Liver (tissue), 3 donors: Measurements from ENCODE around the gene TRIM40.

Experiments
- FOXA1 ChIP-seq: IDR thresholded peaks from 2 replicates; pipeline ENCODE4 v1.6.1; 2016; ENCODE audit warnings: antibody characterized with exemption
- GABPA ChIP-seq, 2 donors: IDR thresholded peaks in 1 of 2; conservative IDR thresholded peaks in 1 of 2; 2 replicates each; pipeline ENCODE4 v1.6.1; 2016; ENCODE audit warnings: antibody characterized with exemption in 2 of 2, mild to moderate bottlenecking in 1 of 2, moderate library complexity in 1 of 2
- JUND ChIP-seq, 2 donors: IDR thresholded peaks; 2 replicates each; pipeline ENCODE4 v1.6.1; 2016; ENCODE audit warnings: antibody characterized with exemption in 2 of 2
- RAD21 ChIP-seq, 2 donors: IDR thresholded peaks; 2 replicates each; pipeline ENCODE4 v1.6.1; 2016; ENCODE audit warnings: antibody characterized with exemption in 2 of 2, mild to moderate bottlenecking in 2 of 2
- TAF1 ChIP-seq: conservative IDR thresholded peaks from 2 replicates; pipeline ENCODE4 v1.6.1; 2016; ENCODE audit warnings: antibody characterized with exemption, mild to moderate bottlenecking
- YY1 ChIP-seq: IDR thresholded peaks from 2 replicates; pipeline ENCODE4 v1.6.1; 2016; ENCODE audit warnings: antibody characterized with exemption, mild to moderate bottlenecking
- TF ChIP-seq, protein P1 (sequence below): fragments of 150-350 bp; IDR thresholded peaks from 2 replicates; pipeline ENCODE4 v1.5.1; 2017; ENCODE audit warnings: improper control_type of control experiment, low read depth, low read length; ENCODE audit not compliant: missing input control
- TF ChIP-seq, protein P2 (sequence below): IDR thresholded peaks from 2 replicates; pipeline ENCODE4 v1.6.1; 2016; ENCODE audit warnings: antibody characterized with exemption
- TF ChIP-seq, protein P3 (sequence below): IDR thresholded peaks from 2 replicates; pipeline ENCODE4 v1.6.1; 2016; ENCODE audit warnings: antibody characterized with exemption
- donor health status: healthy.
- donor health status: healthy.

DNA sequence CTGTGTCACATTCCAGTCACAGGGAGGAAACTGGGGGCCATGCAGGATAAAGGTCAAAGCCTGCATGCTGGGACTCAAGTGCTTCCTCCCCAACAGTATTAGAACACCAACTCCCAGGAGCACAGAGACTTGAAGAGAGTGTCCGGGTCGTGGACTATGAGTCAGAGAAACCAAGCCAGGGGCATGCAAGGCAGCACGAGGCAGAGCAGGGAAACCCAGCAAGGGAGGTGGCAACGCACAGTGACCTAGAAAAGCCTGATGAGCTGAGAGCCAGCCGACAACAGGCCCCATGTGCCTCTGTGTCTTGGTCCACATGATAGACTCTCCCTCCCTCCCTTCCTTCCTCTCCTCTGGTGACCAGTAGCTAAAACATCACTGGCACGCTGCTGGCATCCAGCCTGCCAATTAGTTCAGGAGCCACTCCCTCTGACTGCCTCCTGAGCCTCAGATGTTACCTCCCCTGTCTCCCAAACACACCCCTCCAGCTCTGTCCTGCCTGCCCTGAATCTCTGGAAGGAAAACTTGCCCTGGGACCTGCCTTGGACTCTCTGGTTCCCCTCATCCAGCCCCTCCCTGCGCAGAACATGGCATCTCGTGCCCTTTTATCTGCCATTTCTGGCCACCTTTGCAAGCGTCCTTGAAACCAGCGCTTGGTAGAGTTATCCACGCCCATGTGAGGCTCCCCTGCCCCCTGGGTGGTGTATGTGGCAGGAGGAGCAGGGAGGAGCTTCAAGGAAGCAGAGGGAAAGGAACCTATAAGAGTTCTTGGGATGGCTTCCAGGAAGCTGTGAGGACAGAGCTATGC lies 44.2 kb upstream of the TRIM40 start:
- TF ChIP-seq GABPA (IDR thresholded peaks at IDR 0.05 in 1 of 2, conservative IDR thresholded peaks at IDR 0.05 in 1 of 2), result no peak
- TF ChIP-seq TAF1, result no peak
- no peak for TF ChIP-seq JUND (IDR thresholded peaks at IDR 0.05)
- TF ChIP-seq, protein P1, sequence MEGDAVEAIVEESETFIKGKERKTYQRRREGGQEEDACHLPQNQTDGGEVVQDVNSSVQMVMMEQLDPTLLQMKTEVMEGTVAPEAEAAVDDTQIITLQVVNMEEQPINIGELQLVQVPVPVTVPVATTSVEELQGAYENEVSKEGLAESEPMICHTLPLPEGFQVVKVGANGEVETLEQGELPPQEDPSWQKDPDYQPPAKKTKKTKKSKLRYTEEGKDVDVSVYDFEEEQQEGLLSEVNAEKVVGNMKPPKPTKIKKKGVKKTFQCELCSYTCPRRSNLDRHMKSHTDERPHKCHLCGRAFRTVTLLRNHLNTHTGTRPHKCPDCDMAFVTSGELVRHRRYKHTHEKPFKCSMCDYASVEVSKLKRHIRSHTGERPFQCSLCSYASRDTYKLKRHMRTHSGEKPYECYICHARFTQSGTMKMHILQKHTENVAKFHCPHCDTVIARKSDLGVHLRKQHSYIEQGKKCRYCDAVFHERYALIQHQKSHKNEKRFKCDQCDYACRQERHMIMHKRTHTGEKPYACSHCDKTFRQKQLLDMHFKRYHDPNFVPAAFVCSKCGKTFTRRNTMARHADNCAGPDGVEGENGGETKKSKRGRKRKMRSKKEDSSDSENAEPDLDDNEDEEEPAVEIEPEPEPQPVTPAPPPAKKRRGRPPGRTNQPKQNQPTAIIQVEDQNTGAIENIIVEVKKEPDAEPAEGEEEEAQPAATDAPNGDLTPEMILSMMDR, result no peak
- TF ChIP-seq YY1, result no peak
- TF ChIP-seq, protein P2, sequence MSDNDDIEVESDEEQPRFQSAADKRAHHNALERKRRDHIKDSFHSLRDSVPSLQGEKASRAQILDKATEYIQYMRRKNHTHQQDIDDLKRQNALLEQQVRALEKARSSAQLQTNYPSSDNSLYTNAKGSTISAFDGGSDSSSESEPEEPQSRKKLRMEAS, result no peak
- no peak for TF ChIP-seq FOXA1
- no peak for TF ChIP-seq RAD21 (IDR thresholded peaks at IDR 0.05)
- TF ChIP-seq, protein P3, sequence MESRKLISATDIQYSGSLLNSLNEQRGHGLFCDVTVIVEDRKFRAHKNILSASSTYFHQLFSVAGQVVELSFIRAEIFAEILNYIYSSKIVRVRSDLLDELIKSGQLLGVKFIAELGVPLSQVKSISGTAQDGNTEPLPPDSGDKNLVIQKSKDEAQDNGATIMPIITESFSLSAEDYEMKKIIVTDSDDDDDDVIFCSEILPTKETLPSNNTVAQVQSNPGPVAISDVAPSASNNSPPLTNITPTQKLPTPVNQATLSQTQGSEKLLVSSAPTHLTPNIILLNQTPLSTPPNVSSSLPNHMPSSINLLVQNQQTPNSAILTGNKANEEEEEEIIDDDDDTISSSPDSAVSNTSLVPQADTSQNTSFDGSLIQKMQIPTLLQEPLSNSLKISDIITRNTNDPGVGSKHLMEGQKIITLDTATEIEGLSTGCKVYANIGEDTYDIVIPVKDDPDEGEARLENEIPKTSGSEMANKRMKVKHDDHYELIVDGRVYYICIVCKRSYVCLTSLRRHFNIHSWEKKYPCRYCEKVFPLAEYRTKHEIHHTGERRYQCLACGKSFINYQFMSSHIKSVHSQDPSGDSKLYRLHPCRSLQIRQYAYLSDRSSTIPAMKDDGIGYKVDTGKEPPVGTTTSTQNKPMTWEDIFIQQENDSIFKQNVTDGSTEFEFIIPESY, result no peak
